ENCODE data around the gene POU3F4. TPM values are rescaled to one million over a fixed set of nuclear protein-coding genes. Genes with fewer than 3 reads are reported as not detected.

Gene POU3F4
- total RNA-seq: not detected

GRCh38 chrX:83508006-83508405 lies at the start of gene POU3F4:
Gene POU3F4, plus strand, starts transcription at chrX:83508290. Its CDS starts 35 bp downstream, at chrX:83508325.

